DMS79 (cell line): ENCODE data around the gene TMEM50A.
"Not testable (repeated sequence)": the region's sequence is repeated elsewhere in the genome, so short reads cannot be mapped to it uniquely, and the experiment has no call there.

Source experiments
- DNase-seq: peaks from one replicate; lab custom pipeline; 2025; lab: John Stamatoyannopoulos, UW

Gene TMEM50A

GRCh38 chr1:25338188-25338981 is at the start of gene TMEM50A:
Gene TMEM50A (plus strand): TSS chr1:25338334. CDS start chr1:25340487, 2,153 bp downstream.
- peak; percentile 70 for DNase-seq

- not testable (repeated sequence) for DNase-seq
Observed at GRCh38 chr1:25288573-25289101, 49.5 kb upstream of the TMEM50A start.

- not testable (repeated sequence) for DNase-seq
Observed at GRCh38 chr1:25290043-25290442, 48.1 kb upstream of the TMEM50A start.

GRCh38 chr1:25293426-25293825 is 44.7 kb upstream of the TMEM50A start:
- not testable (repeated sequence) for DNase-seq

GRCh38 chr1:25294889-25295826 is 43.0 kb upstream of the TMEM50A start:
- not testable (repeated sequence) for DNase-seq

- DNase-seq, result not testable (repeated sequence)
Observed at GRCh38 chr1:25296501-25296900, 41.6 kb upstream of the TMEM50A start.

- DNase-seq, result not testable (repeated sequence)
Observed at GRCh38 chr1:25300729-25301128, 37.4 kb upstream of the TMEM50A start.

- DNase-seq, result not testable (repeated sequence)
Observed at GRCh38 chr1:25302330-25302729, 35.8 kb upstream of the TMEM50A start.

- DNase-seq, result not testable (repeated sequence)
Observed at GRCh38 chr1:25304936-25305335, 33.2 kb upstream of the TMEM50A start.

- DNase-seq, result not testable (repeated sequence)
Observed at GRCh38 chr1:25308168-25308567, 30.0 kb upstream of the TMEM50A start.

- DNase-seq, result not testable (repeated sequence)
Observed at GRCh38 chr1:25309085-25309484, 29.0 kb upstream of the TMEM50A start.

- DNase-seq, result not testable (repeated sequence)
Observed at GRCh38 chr1:25309486-25309885, 28.6 kb upstream of the TMEM50A start.

GRCh38 chr1:25312806-25313470 is 25.2 kb upstream of the TMEM50A start:
- not testable (repeated sequence) for DNase-seq

GRCh38 chr1:25320314-25320938 is 17.7 kb upstream of the TMEM50A start:
- DNase-seq, result not testable (repeated sequence)

GRCh38 chr1:25322127-25322526 is 16.0 kb upstream of the TMEM50A start:
- not testable (repeated sequence) for DNase-seq

- DNase-seq, result not testable (repeated sequence)
Observed at GRCh38 chr1:25324407-25324806, 13.7 kb upstream of the TMEM50A start.

- not testable (repeated sequence) for DNase-seq
Observed at GRCh38 chr1:25327864-25328790, 10.0 kb upstream of the TMEM50A start.

GRCh38 chr1:25328791-25329185 is 9.3 kb upstream of the TMEM50A start:
- DNase-seq, result not testable (repeated sequence)

GRCh38 chr1:25329336-25329735 is 8.8 kb upstream of the TMEM50A start:
- not testable (repeated sequence) for DNase-seq

GRCh38 chr1:25329950-25330349 is 8.2 kb upstream of the TMEM50A start:
- DNase-seq, result not testable (repeated sequence)
